Trophoblast cell (in vitro differentiated cells and primary cell): ENCODE results near the gene TMEM263.

ENCODE experiments used
- DNase-seq, 2 donors: peaks; one replicate each; pipeline ENCODE4 v3.0.0-alpha.2; 2016
- H2AFZ ChIP-seq: 2 replicates; pipeline ENCODE4 v1.6.1; 2013; ENCODE audit warnings: low read length, moderate library complexity, mild to moderate bottlenecking; ENCODE audit not compliant: insufficient read depth, poor library complexity
- H2AK5ac ChIP-seq: 2 replicates; pipeline ENCODE4 v1.6.1; 2013; ENCODE audit warnings: mild to moderate bottlenecking, low read length
- H2BK120ac ChIP-seq: 2 replicates; pipeline ENCODE4 v1.6.1; 2013; ENCODE audit warnings: low read length, mild to moderate bottlenecking, moderate library complexity; ENCODE audit not compliant: insufficient read depth, poor library complexity
- H2BK12ac ChIP-seq: 2 replicates; pipeline ENCODE4 v1.6.1; 2013; ENCODE audit warnings: mild to moderate bottlenecking, low read length, moderate library complexity
- H2BK5ac ChIP-seq: 2 replicates; pipeline ENCODE4 v1.6.1; 2013; ENCODE audit warnings: low read length, low read depth, moderate library complexity, mild to moderate bottlenecking; ENCODE audit not compliant: poor library complexity
- H3K14ac ChIP-seq: 2 replicates; pipeline ENCODE4 v1.6.1; 2013; ENCODE audit warnings: mild to moderate bottlenecking, low read length
- H3K18ac ChIP-seq: 2 replicates; pipeline ENCODE4 v1.6.1; 2013; ENCODE audit warnings: mild to moderate bottlenecking, low read length
- H3K23ac ChIP-seq: 2 replicates; pipeline ENCODE4 v1.6.1; 2013; ENCODE audit warnings: low read length
- H3K27ac ChIP-seq: 2 replicates; pipeline ENCODE4 v1.5.1; 2013; ENCODE audit warnings: low read depth, mild to moderate bottlenecking, inconsistent platforms, low read length, moderate library complexity
- H3K27me3 ChIP-seq: 2 replicates; pipeline ENCODE4 v1.6.1; 2013; ENCODE audit warnings: inconsistent platforms, mild to moderate bottlenecking, low read length, moderate library complexity; ENCODE audit not compliant: insufficient read depth
- H3K36me3 ChIP-seq, 2 experiments: 1 replicate in 1 of 2; 2 replicates in 1 of 2; pipeline ENCODE4 v1.6.1; 2013; ENCODE audit warnings: low read length in 2 of 2, mild to moderate bottlenecking in 2 of 2, moderate library complexity in 1 of 2; ENCODE audit not compliant: insufficient read depth in 2 of 2, control insufficient read depth in 1 of 2
- H3K4ac ChIP-seq: 2 replicates; pipeline ENCODE4 v1.6.1; 2013; ENCODE audit warnings: low read depth, mild to moderate bottlenecking, low read length, moderate library complexity
- H3K4me1 ChIP-seq, 2 experiments: 1 replicate in 1 of 2; 2 replicates in 1 of 2; pipeline ENCODE4 v1.6.1; 2013; ENCODE audit warnings: low read length in 2 of 2, mild to moderate bottlenecking in 2 of 2, moderate library complexity in 1 of 2; ENCODE audit not compliant: insufficient read depth in 2 of 2, control insufficient read depth in 1 of 2
- H3K4me2 ChIP-seq: 2 replicates; pipeline ENCODE4 v1.6.1; 2013; ENCODE audit warnings: inconsistent platforms, mild to moderate bottlenecking, low read length, moderate library complexity
- H3K4me3 ChIP-seq: 2 replicates; pipeline ENCODE4 v1.5.1; 2013; ENCODE audit warnings: mild to moderate bottlenecking, low read depth, low read length, inconsistent platforms
- H3K79me1 ChIP-seq: one replicate; pipeline ENCODE4 v1.6.1; 2013; ENCODE audit warnings: low read length
- H3K79me2 ChIP-seq: 2 replicates; pipeline ENCODE4 v1.6.1; 2013; ENCODE audit warnings: low read length, mild to moderate bottlenecking; ENCODE audit not compliant: control insufficient read depth, insufficient read depth, poor library complexity
- H3K9ac ChIP-seq: 2 replicates; pipeline ENCODE4 v1.6.1; 2013; ENCODE audit warnings: mild to moderate bottlenecking, low read length
- H3K9me3 ChIP-seq: 2 replicates; pipeline ENCODE4 v1.6.1; 2013; ENCODE audit warnings: low read depth, mild to moderate bottlenecking, control low read depth, inconsistent platforms, low read length; ENCODE audit not compliant: insufficient read depth
- H4K12ac ChIP-seq: 2 replicates; pipeline ENCODE4 v1.6.1; 2013; ENCODE audit warnings: low read depth, mild to moderate bottlenecking, low read length, moderate library complexity
- H4K8ac ChIP-seq: 2 replicates; pipeline ENCODE4 v1.6.1; 2013; ENCODE audit warnings: low read depth, mild to moderate bottlenecking, low read length, moderate library complexity
- H4K91ac ChIP-seq: one replicate; pipeline ENCODE4 v1.6.1; 2013; ENCODE audit warnings: low read depth, mild to moderate bottlenecking, low read length, moderate library complexity
- WGBS: extraction: QIAGEN DNeasy Blood & Tissue Kit; methylation state at CpG from one replicate; pipeline ENCODE4 v1.1.7; 2013; ENCODE audit warnings: missing lambda C conversion rate; ENCODE audit not compliant: insufficient read length, insufficient coverage; ENCODE audit errors: extremely low coverage; 5-methylcytosine and 5-hydroxymethylcytosine counted together

The TMEM263 gene

DNA sequence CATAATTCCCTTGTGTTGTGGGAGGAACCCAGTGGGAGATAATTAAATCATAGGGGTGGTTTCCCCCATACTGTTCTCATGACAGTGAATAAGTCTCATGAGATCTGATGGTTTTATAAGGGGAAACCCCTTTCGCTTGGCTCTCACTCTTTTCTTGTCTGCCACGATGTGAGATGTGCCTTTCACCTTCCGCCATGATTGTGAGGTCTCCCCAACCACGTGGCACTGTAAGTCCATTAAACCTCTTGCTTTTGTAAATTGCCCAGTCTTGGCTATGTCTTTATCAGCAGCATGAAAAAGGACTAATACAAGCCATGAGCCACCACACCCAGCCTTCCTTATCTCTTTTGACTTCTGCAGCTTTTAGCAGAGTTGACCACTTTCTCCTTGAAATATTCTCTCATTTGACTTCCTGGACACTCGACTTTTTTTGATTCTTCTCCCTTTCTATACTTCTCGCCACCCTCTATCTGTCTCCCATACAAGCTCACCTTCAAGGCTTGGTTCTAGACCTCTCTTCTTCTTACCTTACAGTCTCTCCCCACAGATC, 29.0 kb downstream of the TMEM263 start:
- Histone ChIP-seq H3K4me2 (no peak overlapping the region), H2AK5ac (no peak overlapping the region), H3K79me2 (peaks cover 3% of the 10 kb centered on the region), H3K27me3 (no peaks in the 10 kb centered on the region), H3K36me3 (peaks cover 0 to 8% of the 10 kb centered on the region in 2 experiments), H3K4me1 (peaks cover 0 to 8% of the 10 kb centered on the region in 2 experiments), H3K27ac (no peak overlapping the region), H3K14ac (no peak overlapping the region), H2BK5ac (no peak overlapping the region), H2AFZ (no peak overlapping the region), H3K23ac (no peak overlapping the region), H3K79me1 (peaks cover 4% of the 10 kb centered on the region), H2BK120ac (no peak overlapping the region), H4K12ac (no peak overlapping the region), H3K18ac (no peak overlapping the region), H4K91ac (no peak overlapping the region), H3K9ac (no peak overlapping the region), H4K8ac (no peak overlapping the region), H3K4me3 (no peak overlapping the region), H3K9me3 (no peaks in the 10 kb centered on the region), H2BK12ac (no peak overlapping the region), H3K4ac (no peak overlapping the region)
- no CpG with 5 or more reads among the region's 6 CpGs for WGBS
- DNase-seq = no peak

DNA sequence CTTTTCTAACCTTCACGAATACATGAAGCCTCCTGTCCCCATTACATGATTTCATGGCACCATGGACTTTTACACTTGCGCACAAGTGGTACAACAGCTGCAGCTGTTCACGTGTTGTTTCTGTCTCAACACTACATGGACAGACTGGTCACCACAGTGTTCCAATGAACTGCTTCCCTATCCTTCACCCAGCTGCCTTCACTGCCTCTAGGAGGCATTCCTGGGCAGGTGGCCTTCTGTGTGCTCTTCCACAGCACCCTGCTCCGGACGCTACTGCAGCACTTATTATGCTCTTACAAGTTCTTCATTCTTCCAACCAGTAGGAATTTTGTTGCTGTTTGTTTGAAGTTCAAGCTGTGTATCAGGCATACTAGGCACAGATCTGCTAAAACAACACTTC, 29.8 kb downstream of the TMEM263 start:
- no peak overlapping the region for H3K9ac ChIP-seq
- WGBS = no CpG with 5 or more reads among the region's 5 CpGs
- H4K8ac ChIP-seq = no peak overlapping the region
- H3K4me3 ChIP-seq = no peak overlapping the region
- H3K27me3 ChIP-seq = no peaks in the 10 kb centered on the region
- no peak overlapping the region for H3K27ac ChIP-seq
- H2BK12ac ChIP-seq = no peak overlapping the region
- no peak overlapping the region for H2BK120ac ChIP-seq
- H3K36me3 ChIP-seq = peaks cover 0 to 8% of the 10 kb centered on the region in 2 experiments
- DNase-seq = peak in 1 of 2 donors; percentile 9
- no peak overlapping the region for H3K14ac ChIP-seq
- no peak overlapping the region for H3K4ac ChIP-seq
- no peak overlapping the region for H2AFZ ChIP-seq
- no peak overlapping the region for H4K12ac ChIP-seq
- peaks cover 0 to 8% of the 10 kb centered on the region in 2 experiments for H3K4me1 ChIP-seq
- no peak overlapping the region for H2AK5ac ChIP-seq
- peaks cover 3% of the 10 kb centered on the region for H3K79me2 ChIP-seq
- H2BK5ac ChIP-seq = no peak overlapping the region
- H3K9me3 ChIP-seq = no peaks in the 10 kb centered on the region
- H4K91ac ChIP-seq = no peak overlapping the region
- no peak overlapping the region for H3K23ac ChIP-seq
- no peak overlapping the region for H3K18ac ChIP-seq
- no peak overlapping the region for H3K4me2 ChIP-seq
- H3K79me1 ChIP-seq = peaks cover 4% of the 10 kb centered on the region

DNA sequence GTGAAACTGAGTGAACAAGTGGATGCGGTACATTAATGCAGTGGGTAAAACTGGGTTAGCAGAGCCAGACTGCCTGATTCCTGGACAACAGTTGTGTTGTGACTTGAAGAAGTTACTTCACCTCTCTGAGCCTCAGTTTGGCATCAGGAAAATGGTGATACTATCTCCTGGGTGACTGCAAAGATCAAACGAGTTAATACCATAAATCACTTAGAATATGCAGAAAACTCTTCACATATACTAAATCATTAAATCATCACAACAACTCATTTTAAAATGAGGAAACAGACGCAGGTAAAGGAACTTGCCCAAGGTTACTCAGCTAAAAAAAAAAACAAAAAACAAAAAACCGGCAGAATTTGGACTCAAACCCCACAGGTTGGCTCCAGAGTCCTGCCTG, 30.4 kb downstream of the TMEM263 start:
- H3K18ac ChIP-seq = no peak overlapping the region
- no peak overlapping the region for H4K12ac ChIP-seq
- H3K9me3 ChIP-seq = no peaks in the 10 kb centered on the region
- H3K4me1 ChIP-seq = peaks cover 0 to 8% of the 10 kb centered on the region in 2 experiments
- no peak overlapping the region for H4K91ac ChIP-seq
- no peak overlapping the region for H3K4me3 ChIP-seq
- peak overlapping the region; percentile 71 for H3K4me2 ChIP-seq
- H2AK5ac ChIP-seq = no peak overlapping the region
- no CpG with 5 or more reads among the region's 4 CpGs for WGBS
- no peak overlapping the region for H3K9ac ChIP-seq
- no peak for DNase-seq
- no peak overlapping the region for H2BK5ac ChIP-seq
- no peak overlapping the region for H2BK12ac ChIP-seq
- H2AFZ ChIP-seq = no peak overlapping the region
- H4K8ac ChIP-seq = no peak overlapping the region
- no peak overlapping the region for H3K4ac ChIP-seq
- H3K27ac ChIP-seq = no peak overlapping the region
- H3K79me1 ChIP-seq = peaks cover 4% of the 10 kb centered on the region
- no peak overlapping the region for H3K14ac ChIP-seq
- H3K79me2 ChIP-seq = peaks cover 3% of the 10 kb centered on the region
- H2BK120ac ChIP-seq = no peak overlapping the region
- no peaks in the 10 kb centered on the region for H3K27me3 ChIP-seq
- H3K23ac ChIP-seq = no peak overlapping the region
- H3K36me3 ChIP-seq = peaks cover 0 to 8% of the 10 kb centered on the region in 2 experiments

DNA sequence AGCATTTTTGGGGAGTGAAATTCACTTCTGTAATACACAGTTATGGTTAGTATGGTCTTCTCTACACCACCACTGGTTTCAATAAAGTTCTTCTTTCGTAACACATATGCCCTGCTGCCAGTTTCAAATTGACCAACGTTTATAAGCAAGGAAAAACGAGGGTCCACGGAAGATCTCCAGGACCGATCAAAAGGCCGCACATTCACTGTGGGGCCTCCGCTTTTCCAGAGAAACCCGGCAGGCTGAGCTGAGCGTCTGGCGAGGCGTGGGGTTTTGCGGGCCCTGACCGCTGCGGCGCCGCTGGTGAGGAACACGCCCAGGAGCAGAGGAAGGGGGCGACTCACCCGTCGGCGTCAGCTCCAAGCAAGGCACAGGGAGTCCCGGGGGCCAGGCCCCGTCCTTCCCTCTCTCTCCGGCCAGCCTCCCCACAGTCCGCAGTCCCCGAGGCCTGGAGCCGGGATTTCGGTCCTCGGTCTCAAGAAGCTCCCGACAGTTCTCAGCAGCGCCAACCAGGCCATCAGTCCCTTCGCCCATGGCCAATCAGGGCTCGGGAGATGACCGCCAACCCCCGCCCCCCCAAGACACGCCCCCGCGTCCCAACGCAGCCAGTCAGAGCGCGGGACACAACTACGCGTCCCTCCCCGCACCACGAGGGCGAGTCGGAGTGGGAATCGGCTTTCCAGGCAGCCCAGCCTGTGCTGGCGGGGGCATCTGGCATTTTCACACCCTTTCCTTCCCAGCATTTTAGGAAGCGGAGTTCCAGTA, 31.1 kb downstream of the TMEM263 start, which contains the start of gene MTERF2:
TSS of gene MTERF2 (minus strand) at position 522 of the 765 bp plus-strand sequence. CDS start 8,432 bp downstream, outside the sequence.
- Histone ChIP-seq H2BK120ac (peak within 1 kb of the TSS; percentile 6), H3K4ac (peak within 1 kb of the TSS; percentile 0)

More for the DNA sequence above, 31.1 kb downstream of the TMEM263 start, which contains the start of gene MTERF2:
- peak within 1 kb of the TSS; percentile 4 for H4K12ac ChIP-seq
- H3K4me1 ChIP-seq = peaks cover 0 to 8% of the 10 kb centered on the region in 2 experiments
- no peaks in the 10 kb centered on the region for H3K9me3 ChIP-seq
- peaks cover 0 to 8% of the 10 kb centered on the region in 2 experiments for H3K36me3 ChIP-seq
- H3K4me3 ChIP-seq = peak within 1 kb of the TSS; percentile 79
- H3K27ac ChIP-seq = peak within 1 kb of the TSS; percentile 18
- H3K9ac ChIP-seq = peak within 1 kb of the TSS; percentile 86
- H3K79me2 ChIP-seq = peaks cover 3% of the 10 kb centered on the region
- H2BK5ac ChIP-seq = peak within 1 kb of the TSS; percentile 19
- peak within 1 kb of the TSS; percentile 25 for H3K14ac ChIP-seq
- H3K23ac ChIP-seq = no peak within 1 kb of the TSS
- H2BK12ac ChIP-seq = no peak within 1 kb of the TSS
- no peaks in the 10 kb centered on the region for H3K27me3 ChIP-seq
- H4K8ac ChIP-seq = peak within 1 kb of the TSS; percentile 73
- H3K79me1 ChIP-seq = peaks cover 4% of the 10 kb centered on the region
- peak within 1 kb of the TSS; percentile 28 for H4K91ac ChIP-seq
- peak within 1 kb of the TSS; percentile 71 for H3K4me2 ChIP-seq
- H2AFZ ChIP-seq = peak within 1 kb of the TSS; percentile 53
- peak; percentile 89 to 95 for DNase-seq
- no CpG with 5 or more reads among the region's 50 CpGs for WGBS
- no peak within 1 kb of the TSS for H2AK5ac ChIP-seq
- peak within 1 kb of the TSS; percentile 38 for H3K18ac ChIP-seq
